NCI-H2029 treated with DMSO at 0.1 percent for 48 hours (cell line): ENCODE data around the gene CLDN9.
A peak's percentile ranks its signal among the peaks of the same experiment; 100 is the strongest.

Experiments
- DNase-seq: peaks from one replicate; lab custom pipeline; 2025; lab: John Stamatoyannopoulos, UW

Gene CLDN9

DNA sequence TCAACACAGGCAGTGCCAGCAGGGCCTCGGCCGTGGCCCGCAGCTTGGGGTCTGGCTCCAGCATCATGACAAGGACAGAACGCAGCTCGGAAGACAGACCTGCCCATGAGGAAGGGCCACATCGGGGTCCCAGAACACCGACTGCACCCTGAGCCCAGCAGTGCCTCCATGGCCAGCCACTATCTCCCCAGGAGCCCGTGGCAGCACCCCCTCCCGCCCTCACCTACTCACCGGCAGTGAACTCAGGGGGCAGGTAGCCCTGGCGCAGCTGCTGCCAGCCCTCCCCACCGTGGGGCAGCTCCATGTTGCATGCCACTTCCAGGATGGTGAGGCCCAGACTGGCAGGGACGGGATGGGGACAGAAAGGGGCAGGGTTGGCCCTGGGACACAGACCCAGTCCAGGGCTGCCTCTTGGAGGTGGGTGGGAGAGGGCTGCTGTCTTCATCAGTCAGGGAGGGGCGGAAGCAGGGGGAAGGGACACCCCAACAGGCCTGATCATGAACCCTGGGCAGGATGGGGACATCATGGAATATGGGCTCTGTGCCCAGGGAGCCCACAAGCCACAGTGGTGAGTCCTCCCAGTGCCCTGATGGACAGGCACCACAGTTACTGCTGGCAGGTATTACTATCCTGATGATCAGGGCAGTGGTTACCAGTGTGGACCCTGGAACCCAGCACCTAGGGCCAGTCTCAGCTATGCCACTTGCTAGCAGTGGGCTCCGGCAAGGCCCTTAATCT, 38.2 kb upstream of the CLDN9 start:
- no peak for DNase-seq

DNA sequence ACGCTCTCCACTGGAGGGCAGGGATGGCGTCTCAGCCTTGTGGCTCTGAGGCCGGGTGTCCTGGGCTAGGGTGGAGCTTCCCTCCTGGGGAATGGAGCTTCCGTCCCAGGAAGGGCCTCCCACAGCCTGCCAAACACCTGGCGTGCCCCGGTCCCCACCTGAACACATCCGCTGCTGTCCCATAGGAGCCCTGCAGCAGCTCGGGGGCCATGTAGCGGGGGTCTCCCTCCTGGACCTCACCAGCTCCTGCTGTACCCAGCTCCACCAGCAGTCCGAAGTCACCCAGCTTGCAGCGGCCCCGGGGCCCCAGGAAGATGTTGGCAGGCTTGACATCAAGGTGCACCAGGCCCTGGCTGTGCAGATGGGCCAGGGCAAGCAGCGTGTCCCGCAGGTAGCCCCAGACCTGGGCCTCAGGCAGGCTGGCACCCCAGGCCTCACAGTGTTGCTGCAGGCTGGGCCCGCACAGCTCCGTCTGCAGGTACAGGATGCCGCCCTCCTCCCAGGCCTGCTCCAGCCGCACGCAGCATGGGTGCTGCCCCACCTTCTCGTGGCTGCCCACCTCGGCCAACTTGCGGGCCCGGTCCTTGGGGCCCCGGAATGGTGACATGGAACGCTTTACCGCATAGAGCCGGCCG, 37.4 kb upstream of the CLDN9 start:
- no peak for DNase-seq

DNA sequence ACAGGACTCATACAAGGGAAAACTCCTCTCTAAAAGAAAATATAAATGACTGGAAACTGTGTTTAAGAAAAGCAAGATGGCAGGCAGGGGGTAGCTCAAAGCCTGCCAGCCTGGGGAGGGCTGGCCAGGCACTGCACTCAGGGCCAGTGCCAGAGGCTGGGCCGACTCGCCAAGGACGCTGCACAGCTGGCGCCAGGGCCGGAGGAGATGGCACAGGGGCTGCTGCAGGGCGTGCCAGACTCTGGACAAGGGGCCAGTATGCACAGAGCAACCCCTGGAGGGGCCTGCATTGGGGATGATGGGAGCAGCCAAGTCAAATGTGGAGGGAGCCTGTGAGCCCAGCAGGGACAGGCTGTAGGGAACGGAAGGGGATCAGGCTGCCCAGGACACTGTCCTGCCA, 36.5 kb upstream of the CLDN9 start:
- no peak for DNase-seq

DNA sequence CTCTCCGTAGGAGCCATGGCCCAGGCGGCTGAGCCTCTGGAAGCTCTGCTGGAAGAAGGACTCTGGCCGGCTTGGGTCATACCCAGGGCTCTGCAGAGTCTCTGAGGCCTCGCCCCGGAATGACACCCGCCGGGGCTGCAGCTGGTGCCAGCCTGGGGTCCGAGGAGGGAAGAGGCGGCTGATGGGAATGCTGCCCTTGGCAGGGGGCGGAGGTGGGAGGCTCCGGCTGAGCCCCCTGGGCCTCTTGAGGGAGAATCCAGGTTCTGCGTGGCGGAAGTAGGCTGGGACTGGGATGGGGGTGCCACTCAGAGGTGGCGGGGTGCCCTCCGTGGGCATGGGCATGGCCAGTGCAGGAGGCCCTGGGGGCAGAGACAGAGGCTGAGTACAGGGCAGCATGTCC, 36.0 kb upstream of the CLDN9 start:
- no peak for DNase-seq

DNA sequence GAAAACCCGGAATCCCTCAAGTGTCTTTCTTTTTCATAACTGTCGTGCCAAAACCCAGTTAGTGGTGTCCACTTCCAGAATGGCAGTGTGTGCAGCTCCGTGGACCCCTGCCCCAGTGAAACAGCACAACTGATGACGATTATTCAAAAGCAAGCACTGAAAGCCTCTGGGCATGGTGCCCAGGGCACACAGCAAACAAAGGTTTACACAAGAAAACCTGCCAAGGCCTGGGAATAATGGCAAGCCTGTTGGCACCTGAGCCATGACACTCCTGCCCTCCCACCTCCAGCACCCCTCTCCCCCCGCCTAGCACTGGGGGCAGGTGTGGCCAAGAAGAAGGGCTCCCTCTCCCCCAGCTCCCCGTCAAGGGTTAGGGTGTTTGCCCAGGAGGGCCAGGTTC, 35.3 kb upstream of the CLDN9 start:
- peak; percentile 55 for DNase-seq

DNA sequence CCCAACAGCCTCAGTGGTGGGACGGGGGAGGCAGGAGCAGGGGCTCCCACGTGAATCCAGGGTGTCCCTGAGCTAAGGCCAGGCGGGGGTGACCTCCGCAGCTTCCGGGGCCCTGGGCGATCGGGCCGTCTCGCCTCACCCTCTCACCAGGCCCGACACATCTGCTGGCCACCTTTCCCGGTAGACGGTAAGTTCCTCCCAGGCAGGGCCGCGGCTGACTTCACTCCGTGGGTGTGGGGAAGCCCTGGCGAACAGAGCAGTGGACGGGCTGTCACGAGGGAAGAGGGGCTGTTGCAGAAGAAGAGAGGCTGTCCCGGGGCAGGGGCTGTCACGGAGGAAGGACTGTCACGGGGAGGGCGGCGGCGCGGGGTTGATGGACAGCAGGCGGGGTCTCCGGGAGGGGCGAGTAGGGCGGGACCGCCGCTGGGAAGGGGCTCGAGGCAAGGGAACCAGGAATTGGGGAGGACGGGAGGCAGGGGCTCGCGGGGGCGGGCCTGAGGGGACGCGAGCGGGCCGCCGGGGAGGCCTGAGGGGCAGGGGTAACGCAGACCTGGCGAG, 33.0 kb upstream of the CLDN9 start:
- DNase-seq = no peak

DNA sequence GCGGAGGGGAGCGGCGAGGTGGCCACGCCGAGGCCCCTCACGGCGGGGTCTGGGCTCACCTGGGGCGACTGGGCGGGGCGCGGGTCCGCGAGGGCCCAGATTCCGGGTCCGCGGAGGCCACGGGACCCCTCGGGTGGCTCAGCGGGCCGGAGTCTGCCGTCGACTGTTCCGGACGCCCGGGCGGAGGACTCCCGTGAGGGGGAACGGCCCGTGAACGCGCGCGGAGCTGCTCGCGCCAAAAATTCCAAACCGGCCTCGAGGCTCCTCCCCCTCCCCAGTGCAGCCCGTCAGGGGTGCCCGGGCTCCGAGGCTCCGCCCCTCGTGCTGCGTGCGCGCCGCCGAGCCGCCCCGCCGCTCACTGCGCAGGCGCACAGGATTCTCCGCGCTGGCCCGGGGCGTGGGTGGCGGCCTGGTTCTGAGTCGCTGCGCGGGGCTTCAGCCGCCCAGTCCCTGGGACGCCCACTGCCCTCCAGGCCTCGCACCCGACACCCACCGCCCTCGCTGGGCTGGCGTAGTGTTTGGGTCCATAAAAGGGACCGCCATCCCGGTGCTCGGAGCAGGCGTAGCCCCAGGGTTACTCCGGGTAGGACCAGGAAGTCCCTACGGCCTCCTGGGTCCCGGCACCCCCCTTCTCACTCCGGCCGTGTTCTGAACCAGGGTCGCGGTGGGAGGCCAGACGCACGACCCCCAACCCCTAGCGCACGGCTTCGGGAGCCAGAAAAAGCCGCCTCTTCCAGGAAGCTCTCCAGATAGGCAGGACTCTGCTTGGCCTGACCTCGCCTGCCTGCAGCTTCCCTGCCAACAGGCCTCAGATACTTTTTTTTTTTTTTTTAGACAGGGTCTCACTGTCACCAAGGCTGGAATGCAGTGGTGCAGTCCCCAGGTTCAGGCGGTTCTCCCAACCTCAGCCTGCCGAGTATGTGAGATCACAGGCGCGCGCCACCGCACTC, 32.2 kb upstream of the CLDN9 start, which contains the start of gene PKMYT1:
Gene PKMYT1, minus strand, starts transcription at position 220 of the 950 bp plus-strand sequence. CDS start 789 bp downstream, outside the sequence.
- DNase-seq = peak; percentile 54

DNA sequence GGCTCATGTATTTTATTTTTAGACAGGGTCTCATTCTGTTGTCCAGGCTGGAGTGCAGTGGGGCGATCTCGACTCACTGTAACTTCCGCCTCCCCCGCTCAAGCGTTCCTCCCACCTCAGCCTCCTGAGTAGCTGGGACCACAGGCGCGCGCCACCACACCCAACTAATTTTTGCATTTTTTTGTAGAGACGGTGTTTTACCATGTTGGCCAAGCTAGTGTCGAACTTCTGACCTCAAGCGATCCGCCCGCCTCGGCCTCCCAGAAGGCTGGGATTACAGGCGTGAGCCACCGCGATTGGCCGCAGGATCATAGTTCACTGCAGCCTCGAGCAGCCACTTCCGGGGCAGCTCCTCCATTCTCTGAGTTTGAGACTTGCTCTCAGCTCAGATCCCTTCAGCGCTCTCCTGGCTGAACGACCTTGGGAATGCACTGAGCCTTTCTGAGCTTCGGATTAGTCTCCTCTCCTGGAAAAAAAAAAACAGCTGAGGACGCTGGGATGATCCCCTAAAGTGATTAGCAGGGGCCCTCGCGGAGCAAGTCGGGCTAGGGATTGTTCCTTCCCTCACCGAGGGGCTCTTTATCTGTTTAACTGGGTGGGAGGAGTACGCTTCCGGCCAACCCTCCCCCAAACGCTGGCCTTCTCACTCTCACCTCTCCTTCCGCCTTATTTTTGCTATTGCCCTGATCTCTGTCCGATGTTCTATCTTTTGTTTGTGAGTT, 31.4 kb upstream of the CLDN9 start:
- no peak for DNase-seq

DNA sequence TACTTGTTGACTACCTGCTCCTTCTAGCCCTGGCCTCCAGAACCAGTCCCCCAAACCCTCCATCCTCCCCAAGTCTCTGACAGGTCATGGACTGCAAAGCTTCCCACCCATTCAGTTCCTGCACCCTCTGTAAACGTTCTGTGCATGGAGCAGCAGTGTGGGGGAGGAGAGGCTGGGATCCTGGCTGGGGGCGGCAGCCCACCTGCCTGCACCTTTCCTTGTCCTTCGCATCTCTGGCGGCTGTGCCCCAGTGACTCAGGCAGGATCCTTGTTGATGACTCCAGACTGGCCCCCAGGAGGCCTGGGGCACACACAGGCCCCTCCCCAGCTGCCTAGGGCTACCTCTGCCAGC, 30.8 kb upstream of the CLDN9 start:
- DNase-seq = no peak

DNA sequence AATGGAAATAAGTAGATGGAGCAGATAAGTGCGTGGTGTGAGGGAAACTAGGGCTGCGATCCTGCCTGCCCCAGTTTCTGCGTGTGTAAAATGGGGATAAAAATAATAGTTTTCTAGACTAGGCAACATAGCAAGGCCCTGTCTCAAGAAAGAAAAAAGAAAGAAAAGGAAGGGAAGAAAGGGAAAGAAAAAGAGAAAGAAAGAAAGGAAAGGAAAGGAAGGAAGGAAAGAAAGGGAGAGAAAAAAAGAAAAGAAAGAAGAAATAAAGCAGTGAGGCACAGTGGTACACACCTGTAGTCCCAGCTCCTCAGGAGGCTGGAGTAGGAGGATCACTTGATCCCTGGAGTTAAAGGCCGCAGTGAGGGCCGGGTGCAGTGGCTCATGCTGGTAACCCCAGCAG, 30.3 kb upstream of the CLDN9 start:
- no peak for DNase-seq

DNA sequence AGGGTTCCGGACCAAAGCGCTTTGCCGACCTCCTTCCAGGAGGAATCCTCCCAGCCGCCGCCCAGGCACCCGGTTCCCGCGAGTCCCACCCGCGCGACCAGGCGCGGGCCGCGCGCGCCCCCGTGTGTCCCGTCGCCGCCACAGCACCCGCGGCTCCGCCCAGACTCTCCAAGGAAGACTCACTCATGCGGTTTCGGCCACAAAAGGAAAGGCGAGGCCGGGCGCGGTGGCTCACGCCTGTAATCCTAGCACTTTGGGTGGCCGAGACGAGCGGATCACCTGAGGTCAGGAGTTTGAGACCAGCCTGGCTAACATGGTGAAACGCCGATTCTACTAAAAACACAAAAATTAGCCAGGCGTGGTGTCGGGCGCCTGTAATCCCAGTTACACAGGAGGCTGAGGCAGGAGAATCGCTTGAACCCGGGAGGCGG, 29.0 kb upstream of the CLDN9 start:
- no peak for DNase-seq

DNA sequence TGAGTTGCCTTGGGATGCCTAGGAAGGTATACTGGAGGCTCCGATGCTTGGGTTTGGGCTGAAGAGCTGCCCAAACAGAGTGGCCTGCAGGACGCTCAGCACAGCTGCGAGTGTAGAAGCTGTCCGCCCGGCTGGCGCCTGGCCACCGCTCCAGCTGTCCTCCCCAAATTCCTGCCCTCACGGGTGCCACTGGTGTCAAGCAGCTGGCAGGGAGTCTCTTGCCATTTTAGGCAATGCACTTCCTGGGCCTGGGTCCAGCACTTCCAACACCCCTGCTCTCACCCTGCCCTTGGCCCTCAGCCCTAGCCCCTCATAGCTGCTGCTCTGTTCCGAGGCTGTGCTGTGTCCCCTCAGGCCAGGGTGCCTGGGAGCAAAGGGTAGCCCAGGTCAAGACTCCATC, 27.3 kb upstream of the CLDN9 start:
- DNase-seq = no peak

DNA sequence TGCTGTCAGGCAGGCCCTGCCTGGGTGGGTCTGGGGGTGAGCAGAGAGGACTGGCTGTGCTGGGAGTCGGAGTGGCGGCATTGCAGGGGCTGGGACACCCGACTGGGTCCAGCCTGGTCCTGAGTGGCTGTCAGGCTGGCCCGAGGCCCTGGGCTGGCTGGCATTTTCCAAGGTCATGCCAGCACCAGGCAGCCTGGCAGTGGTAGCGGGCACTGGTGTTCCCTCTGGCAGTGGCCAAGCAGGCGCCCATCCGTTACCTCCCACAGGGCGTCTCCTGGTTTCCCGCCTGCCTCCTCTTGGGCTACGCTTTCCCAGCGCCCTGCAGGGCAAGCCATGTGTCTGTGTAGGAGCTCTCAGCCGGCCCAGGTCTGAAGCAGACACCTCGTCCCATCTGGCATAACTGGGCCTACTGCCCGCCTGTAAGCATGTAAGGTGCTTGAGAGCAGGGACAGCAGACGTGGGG, 26.8 kb upstream of the CLDN9 start:
- no peak for DNase-seq

DNA sequence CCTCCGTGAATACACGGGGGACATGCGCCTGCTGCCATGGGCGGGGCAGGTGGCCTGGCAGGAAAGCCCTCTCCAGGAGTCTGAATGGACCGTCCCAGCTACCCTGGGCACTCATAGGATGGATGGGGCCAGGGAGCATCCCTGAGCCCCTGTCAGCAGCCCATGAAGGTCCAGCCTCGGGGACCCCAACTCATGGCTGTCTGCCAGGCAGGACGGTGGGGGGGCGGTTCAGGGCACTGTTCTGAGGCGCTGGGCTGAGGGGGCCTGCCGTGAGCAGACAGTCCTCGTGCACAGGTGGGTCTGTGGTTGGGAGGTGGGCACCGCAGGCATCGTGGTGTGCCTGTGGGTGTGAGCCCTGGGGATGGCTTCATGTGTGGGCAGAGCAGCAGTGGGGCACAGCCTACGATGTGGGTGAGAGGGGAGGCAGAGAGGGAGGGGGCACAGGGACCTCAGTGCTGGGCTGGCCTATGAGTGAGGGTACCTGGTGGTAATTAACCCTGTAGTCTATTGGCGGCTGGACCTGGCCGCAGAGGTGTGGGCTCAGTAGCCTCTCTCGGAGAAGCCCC, 26.0 kb upstream of the CLDN9 start:
- no peak for DNase-seq

DNA sequence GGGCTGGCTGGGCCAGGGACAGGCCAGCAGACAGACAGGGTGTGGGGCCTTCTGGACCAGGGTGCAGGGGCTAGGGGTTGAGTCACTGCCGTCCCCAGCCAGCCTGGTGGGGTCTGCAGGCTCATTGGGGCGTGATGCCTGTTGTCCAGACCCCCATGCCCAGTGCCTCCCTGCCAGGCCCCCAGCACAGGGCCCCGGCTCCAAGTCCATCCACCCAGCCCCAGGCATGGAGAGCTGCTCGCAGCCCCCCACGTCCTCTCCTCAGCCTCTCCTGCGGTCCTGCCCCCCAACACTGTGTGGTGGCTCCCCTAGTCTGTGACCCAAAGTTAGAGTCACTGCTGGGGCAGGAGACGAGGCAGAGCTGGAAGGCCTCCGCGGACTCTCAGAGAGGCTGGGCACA, 25.4 kb upstream of the CLDN9 start:
- DNase-seq = no peak

DNA sequence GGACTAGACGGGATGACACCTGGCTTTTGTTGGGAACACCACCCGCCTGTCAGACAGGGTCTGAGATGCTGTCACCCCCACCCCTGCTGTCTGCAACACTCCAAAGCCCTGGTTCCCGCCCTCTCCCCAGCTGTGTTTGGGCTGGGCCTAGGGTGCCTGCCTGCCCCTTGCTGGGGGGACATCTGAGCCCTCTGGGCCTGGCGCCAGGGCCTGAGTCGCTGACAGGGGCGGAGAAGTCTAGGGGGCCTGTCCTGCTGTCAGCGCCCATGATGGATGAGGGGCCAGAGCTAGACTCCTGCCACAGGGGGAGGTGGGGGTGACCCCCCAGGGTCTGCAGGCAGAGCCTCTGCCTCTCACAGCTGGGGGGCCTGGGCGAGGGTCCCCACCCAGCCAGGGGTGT, 24.9 kb upstream of the CLDN9 start:
- DNase-seq = no peak

DNA sequence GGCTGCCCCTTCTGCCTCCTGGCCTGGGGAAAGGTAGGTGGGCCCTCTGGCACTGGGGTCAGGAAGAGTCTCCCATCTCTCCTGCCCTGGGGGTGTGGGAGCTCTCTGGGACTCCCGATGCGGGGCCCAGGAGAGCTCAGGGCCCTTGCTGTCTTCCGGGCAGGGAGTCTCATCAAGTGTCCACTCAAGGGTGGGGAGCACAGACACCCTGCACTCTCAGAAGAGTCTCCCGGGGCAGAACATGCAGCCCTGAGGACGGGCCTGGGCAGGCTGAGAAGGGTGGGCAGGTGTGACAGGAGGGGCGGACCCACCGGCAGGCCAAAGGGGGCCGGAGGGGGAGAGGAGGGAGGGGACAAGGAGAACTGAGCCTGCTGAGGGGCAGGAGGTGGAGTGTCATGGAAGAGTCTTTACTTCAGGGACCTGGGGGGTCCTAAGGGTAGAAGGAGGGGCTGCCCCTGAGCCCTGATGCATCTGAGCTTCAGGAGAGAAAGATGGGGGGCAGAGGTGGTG, 24.1 kb upstream of the CLDN9 start:
- no peak for DNase-seq

DNA sequence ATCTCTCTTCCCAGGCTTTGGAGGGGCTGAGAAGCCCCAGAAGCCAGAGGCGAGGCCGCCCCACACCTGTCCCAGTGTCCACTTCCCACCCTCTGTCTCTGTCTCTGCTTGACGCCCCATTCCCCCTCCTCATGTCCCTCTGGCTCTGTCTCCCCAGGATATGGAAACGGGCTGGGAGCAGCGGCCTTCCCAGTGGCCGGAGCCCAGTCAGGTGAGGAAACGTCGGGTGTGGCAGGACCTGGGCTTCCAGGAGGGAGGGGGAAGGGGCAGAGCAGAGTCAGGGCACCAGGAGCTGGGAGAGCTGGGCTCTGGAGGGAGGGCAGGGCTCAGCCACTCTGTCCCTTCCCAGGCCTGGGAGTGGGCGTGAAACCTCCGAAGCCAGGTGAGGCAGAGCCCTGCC, 21.8 kb upstream of the CLDN9 start:
- DNase-seq = no peak

DNA sequence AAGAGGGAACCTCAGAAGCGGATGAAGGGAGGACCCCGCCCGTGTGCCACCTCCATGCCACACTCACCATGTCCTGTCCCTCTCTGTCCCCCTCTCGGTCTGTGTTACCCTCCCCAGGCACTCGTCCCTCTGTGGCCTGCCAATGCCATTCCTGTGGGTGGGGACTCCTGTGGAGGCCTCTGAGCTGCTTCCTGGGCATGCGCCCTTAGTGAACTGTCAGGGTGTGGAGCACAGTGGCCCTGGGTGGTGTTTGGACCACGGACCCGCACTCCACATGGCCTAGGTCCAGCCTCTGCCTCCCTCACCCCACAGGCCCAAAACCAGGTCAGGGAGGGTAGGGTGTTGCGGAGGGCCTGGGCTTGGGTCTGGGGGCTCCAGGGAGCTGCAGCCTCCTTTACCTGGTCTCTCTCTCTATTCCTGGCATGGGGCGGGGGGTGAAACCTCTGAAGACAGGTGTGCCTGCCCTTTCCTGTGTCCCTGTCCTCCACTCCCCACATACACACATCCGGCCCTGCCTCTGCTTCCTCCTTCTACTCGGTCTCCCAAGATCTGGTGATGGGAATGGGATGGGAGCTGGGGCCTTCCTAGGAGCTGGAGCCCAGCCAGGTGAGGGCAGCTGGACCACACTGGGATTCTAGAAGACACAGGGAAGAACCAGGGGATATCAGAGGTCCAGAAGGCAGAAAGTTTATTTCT, 21.0 kb upstream of the CLDN9 start:
- no peak for DNase-seq

DNA sequence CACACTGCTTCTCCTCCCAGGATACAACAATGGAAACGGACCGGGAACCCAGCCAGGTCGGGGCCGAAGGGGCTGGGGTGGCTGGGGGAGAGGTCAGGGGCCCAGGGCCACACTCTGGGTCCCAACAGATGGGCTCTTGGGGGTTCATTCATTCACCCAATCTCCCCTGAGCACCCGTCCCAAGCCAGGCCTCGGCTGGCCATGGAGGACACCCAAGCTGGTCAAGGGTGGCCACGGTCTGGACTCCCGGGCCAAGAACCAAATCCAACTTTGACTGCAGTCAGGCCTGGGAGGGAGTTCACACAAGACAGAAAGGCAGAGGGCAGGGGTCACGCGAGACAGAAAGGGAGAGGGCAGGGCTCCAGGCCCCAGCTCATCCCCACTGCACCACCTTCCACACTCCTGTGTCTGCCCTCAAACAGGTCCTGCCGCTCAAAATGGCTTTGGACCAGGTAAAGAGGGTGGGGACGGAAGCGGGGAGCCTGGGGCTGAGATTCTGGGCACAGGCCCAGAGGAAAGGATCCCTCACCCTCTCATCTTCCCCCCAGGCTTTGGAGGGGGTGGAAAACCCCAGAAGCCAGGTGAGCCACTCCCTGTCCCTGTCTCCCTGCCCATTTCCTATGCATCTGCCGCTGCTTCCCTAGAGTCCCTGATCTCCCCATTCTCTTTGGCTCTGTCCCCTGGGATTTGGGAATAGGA, 20.2 kb upstream of the CLDN9 start:
- DNase-seq = no peak
